HEK293T (cell line): ENCODE results near the gene ELAVL4.

Experiments
- ARNT ChIP-seq: fragments of 450-650 bp; IDR thresholded peaks from 2 replicates; pipeline ENCODE4 v1.6.1; 2017; ENCODE audit warnings: mild to moderate bottlenecking
- BHLHE40 ChIP-seq: fragments of 450-650 bp; IDR thresholded peaks from 2 replicates; pipeline ENCODE4 v1.6.1; 2016; ENCODE audit warnings: mild to moderate bottlenecking, moderate library complexity, borderline replicate concordance
- ELF4 ChIP-seq: fragments of 450-650 bp; IDR thresholded peaks from 2 replicates; pipeline ENCODE4 v1.6.1; 2017; ENCODE audit warnings: antibody characterized with exemption
- FOXK2 ChIP-seq: fragments of 450-650 bp; IDR thresholded peaks from 2 replicates; pipeline ENCODE4 v1.6.1; 2016; ENCODE audit warnings: mild to moderate bottlenecking
- FOXM1 ChIP-seq: fragments of 450-650 bp; IDR thresholded peaks from 2 replicates; pipeline ENCODE4 v1.6.1; 2017; ENCODE audit warnings: mild to moderate bottlenecking, borderline replicate concordance
- L3MBTL2 ChIP-seq: fragments of 450-650 bp; conservative IDR thresholded peaks from 2 replicates; pipeline ENCODE4 v1.6.1; 2016; ENCODE audit warnings: mild to moderate bottlenecking
- TARDBP ChIP-seq: fragments of 450-650 bp; IDR thresholded peaks from 2 replicates; pipeline ENCODE4 v1.6.1; 2016
- ZNF384 ChIP-seq: fragments of 450-650 bp; IDR thresholded peaks from 2 replicates; pipeline ENCODE4 v1.6.1; 2016

- TF ChIP-seq ARNT: no peak
- TF ChIP-seq FOXK2: no peak
- no peak for TF ChIP-seq BHLHE40
- no peak for TF ChIP-seq L3MBTL2
- TF ChIP-seq TARDBP: no peak
- no peak for TF ChIP-seq FOXM1
- TF ChIP-seq ZNF384: no peak
- no peak for TF ChIP-seq ELF4
Observed at GRCh38 chr1:50252196-50252595, 143.5 kb downstream of the ELAVL4 start.
